DMS53 treated with DMSO at 0.1 percent for 48 hours (cell line): ENCODE data around the gene EBF4.
"Not testable (repeated sequence)": the region's sequence is repeated elsewhere in the genome, so short reads cannot be mapped to it uniquely, and the experiment has no call there.

ENCODE experiments used
- DNase-seq: peaks from one replicate; lab custom pipeline; 2025; ENCODE audit not compliant: unreplicated experiment; lab: John Stamatoyannopoulos, UW

The EBF4 gene

GRCh38 chr20:2672446-2672845 is 20.1 kb upstream of the EBF4 start:
- DNase-seq, result no peak

- no peak for DNase-seq
These were observed 19.1 kb upstream of the EBF4 start for GRCh38 chr20:2673453-2673852.

- no peak for DNase-seq
These were observed 12.5 kb upstream of the EBF4 start for GRCh38 chr20:2680046-2680445.

GRCh38 chr20:2682040-2682439 is 10.5 kb upstream of the EBF4 start:
- DNase-seq, result not testable (repeated sequence)

- DNase-seq, result not testable (repeated sequence)
These were observed 7.8 kb upstream of the EBF4 start for GRCh38 chr20:2684817-2685216.

- no peak for DNase-seq
These were observed 5.1 kb upstream of the EBF4 start for GRCh38 chr20:2687514-2687913.

GRCh38 chr20:2688041-2688591 is 4.5 kb upstream of the EBF4 start:
- DNase-seq, result peak; percentile 65

- no peak for DNase-seq
These were observed 2.4 kb upstream of the EBF4 start for GRCh38 chr20:2690213-2690612.

GRCh38 chr20:2690718-2691117 is 1.9 kb upstream of the EBF4 start:
- no peak for DNase-seq

- no peak for DNase-seq
These were observed 1.5 kb upstream of the EBF4 start for GRCh38 chr20:2691127-2691526.

- no peak for DNase-seq
These were observed 931 bp upstream of the EBF4 start for GRCh38 chr20:2691663-2692035.

- no peak for DNase-seq
These were observed 306 bp downstream of the EBF4 start for GRCh38 chr20:2692886-2693285.

- DNase-seq, result no peak
These were observed 867 bp downstream of the EBF4 start for GRCh38 chr20:2693286-2694007.

GRCh38 chr20:2694008-2694471 is 1.5 kb downstream of the EBF4 start:
- no peak for DNase-seq

- DNase-seq, result no peak
These were observed 1.9 kb downstream of the EBF4 start for GRCh38 chr20:2694519-2694918.

GRCh38 chr20:2695206-2695983 is 2.8 kb downstream of the EBF4 start:
- no peak for DNase-seq

- not testable (repeated sequence) for DNase-seq
These were observed 3.5 kb downstream of the EBF4 start for GRCh38 chr20:2695984-2696525.

- no peak for DNase-seq
These were observed 4.1 kb downstream of the EBF4 start for GRCh38 chr20:2696646-2697045.

- no peak for DNase-seq
These were observed 5.2 kb downstream of the EBF4 start for GRCh38 chr20:2697768-2698167.

- no peak for DNase-seq
These were observed 5.7 kb downstream of the EBF4 start for GRCh38 chr20:2698186-2698817.

- DNase-seq, result no peak
These were observed 6.3 kb downstream of the EBF4 start for GRCh38 chr20:2698912-2699311.
